NCI-H345 (cell line): Measurements from ENCODE around the gene CHKA.
A peak's percentile ranks its signal among the peaks of the same experiment; 100 is the strongest.

ENCODE experiments used
- DNase-seq: peaks from one replicate; lab custom pipeline; 2025; lab: John Stamatoyannopoulos, UW

CHKA gene

GRCh38 chr11:68013611-68014156 lies 107.5 kb downstream of the CHKA start:
- no peak for DNase-seq

GRCh38 chr11:68012843-68013610 lies 108.2 kb downstream of the CHKA start:
- DNase-seq: no peak

GRCh38 chr11:68012044-68012842 lies 108.9 kb downstream of the CHKA start:
- DNase-seq: no peak

- no peak for DNase-seq
Measured at GRCh38 chr11:68011051-68011943, 109.9 kb downstream of the CHKA start.

GRCh38 chr11:68010090-68011041 lies 110.8 kb downstream of the CHKA start, which contains the start of gene ALDH3B1:
TSS of gene ALDH3B1 (plus strand) at chr11:68010327. CDS start at chr11:68015298, 4,971 bp downstream.
- DNase-seq: no peak

GRCh38 chr11:68009391-68010089 lies 111.6 kb downstream of the CHKA start:
- DNase-seq: no peak

GRCh38 chr11:68008381-68009337 lies 112.5 kb downstream of the CHKA start:
- DNase-seq: peak; percentile 77

- no peak for DNase-seq
Measured at GRCh38 chr11:68007498-68008380, 113.4 kb downstream of the CHKA start.

GRCh38 chr11:68006606-68007166 lies 114.5 kb downstream of the CHKA start:
- DNase-seq: no peak

GRCh38 chr11:68004551-68005335 lies 116.4 kb downstream of the CHKA start:
- no peak for DNase-seq

- DNase-seq: peak; percentile 83
Measured at GRCh38 chr11:68003846-68004550, 117.2 kb downstream of the CHKA start, which contains the start of gene UNC93B1. TSS of gene UNC93B1 (minus strand) at chr11:68004097. CDS start at chr11:68004043, 54 bp downstream.

- peak; percentile 45 for DNase-seq
Measured at GRCh38 chr11:68002938-68003845, 118.0 kb downstream of the CHKA start.
